GM23248 (cell line): ENCODE data around the gene OLA1. TPM values are rescaled to one million over a fixed set of nuclear protein-coding genes. Genes with fewer than 3 reads are reported as not detected.

Source experiments
- DNase-seq: peaks from one replicate; pipeline ENCODE4 v3.0.0-alpha.2; 2015
- H2AFZ ChIP-seq: fragments of 200-600 bp; sonication (generic); 2 replicates; pipeline ENCODE4 v1.6.1; 2016; ENCODE audit warnings: antibody characterized with exemption
- H3F3A ChIP-seq: fragments of 200-600 bp; sonication (generic); 2 replicates; pipeline ENCODE4 v1.6.1; 2016; ENCODE audit warnings: mild to moderate bottlenecking, antibody characterized with exemption, mixed run types; ENCODE audit not compliant: insufficient read depth
- H3K27ac ChIP-seq: fragments of 200-600 bp; sonication (generic); 2 replicates; pipeline ENCODE4 v1.5.1; 2016; ENCODE audit warnings: mild to moderate bottlenecking
- H3K27me3 ChIP-seq: fragments of 200-600 bp; sonication (generic); replicated peaks from 2 replicates; pipeline ENCODE4 v1.6.1; 2016; ENCODE audit warnings: mild to moderate bottlenecking; ENCODE audit not compliant: insufficient read depth
- H3K36me3 ChIP-seq: fragments of 200-600 bp; sonication (generic); 2 replicates; pipeline ENCODE4 v1.6.1; 2016; ENCODE audit warnings: low read depth, mild to moderate bottlenecking
- H3K4me1 ChIP-seq: fragments of 200-600 bp; sonication (generic); 2 replicates; pipeline ENCODE4 v1.6.1; 2016; ENCODE audit warnings: mild to moderate bottlenecking; ENCODE audit not compliant: insufficient read depth
- H3K4me2 ChIP-seq: fragments of 200-600 bp; sonication (generic); one replicate; pipeline ENCODE4 v1.6.1; 2016; ENCODE audit warnings: mild to moderate bottlenecking; ENCODE audit not compliant: unreplicated experiment
- H3K4me3 ChIP-seq: fragments of 200-600 bp; sonication (generic); 2 replicates; pipeline ENCODE4 v1.5.1; 2016; ENCODE audit warnings: mild to moderate bottlenecking
- H3K79me2 ChIP-seq: fragments of 200-600 bp; sonication (generic); 2 replicates; pipeline ENCODE4 v1.6.1; 2016; ENCODE audit warnings: mild to moderate bottlenecking; ENCODE audit not compliant: insufficient read depth
- H3K9ac ChIP-seq: fragments of 200-600 bp; sonication (generic); 2 replicates; pipeline ENCODE4 v1.6.1; 2016; ENCODE audit warnings: mild to moderate bottlenecking
- H3K9me2 ChIP-seq: fragments of 200-600 bp; sonication (generic); 2 replicates; pipeline ENCODE4 v1.6.1; 2016; ENCODE audit warnings: mixed run types, mild to moderate bottlenecking, moderate library complexity; ENCODE audit not compliant: insufficient read depth
- H3K9me3 ChIP-seq: fragments of 200-600 bp; sonication (generic); one replicate; pipeline ENCODE4 v1.6.1; 2017; ENCODE audit warnings: low read depth
- H4K20me1 ChIP-seq: fragments of 200-600 bp; sonication (generic); 2 replicates; pipeline ENCODE4 v1.6.0; 2016; ENCODE audit not compliant: insufficient read depth
- EZH2 ChIP-seq: fragments of 200-600 bp; sonication (generic); IDR thresholded peaks from 2 replicates; pipeline ENCODE4 v1.6.1; 2018; ENCODE audit warnings: antibody characterized with exemption, mild to moderate bottlenecking; ENCODE audit not compliant: insufficient read depth, poor library complexity, severe bottlenecking
- EZH2phosphoT487 ChIP-seq: fragments of 200-600 bp; sonication (generic); IDR thresholded peaks from 2 replicates; pipeline ENCODE4 v1.6.1; 2018; ENCODE audit warnings: antibody characterized with exemption, moderate library complexity, mild to moderate bottlenecking, low read depth; ENCODE audit not compliant: insufficient read depth
- WGBS, 2 experiments: methylation state at CpG; one replicate each; pipeline ENCODE4 v1.1.6; 2015 to 2017; ENCODE audit warnings: low lambda C conversion rate in 2 of 2, low coverage in 1 of 2; ENCODE audit errors: missing lambda C conversion rate in 2 of 2; 5-methylcytosine and 5-hydroxymethylcytosine counted together
- in situ Hi-C: fragments of 300-500 bp; cut with MboI; formaldehyde crosslinking; loops from 2 replicates; pipeline ENCODE4 v1.15.0; 2020
- polyA plus RNA-seq: library from polyadenylated mRNA; unstranded; fragments of >200 nt; fragmentation: Nextera tagmentation; extraction: Ambion mirVana; gene quantifications from 2 replicates; pipeline ENCODE4 v1.2.1, GENCODE V29; 2016
- total RNA-seq: library from RNA; depleted of rRNA; stranded (reverse); fragments of >200 nt; shearing (Covaris generic); gene quantifications from 2 replicates; pipeline ENCODE4 v1.2.3, GENCODE V29; 2014

OLA1 gene
- total and polyA plus RNA-seq, 2 experiments from 2014 or later = 64.3 to 114 TPM

DNA sequence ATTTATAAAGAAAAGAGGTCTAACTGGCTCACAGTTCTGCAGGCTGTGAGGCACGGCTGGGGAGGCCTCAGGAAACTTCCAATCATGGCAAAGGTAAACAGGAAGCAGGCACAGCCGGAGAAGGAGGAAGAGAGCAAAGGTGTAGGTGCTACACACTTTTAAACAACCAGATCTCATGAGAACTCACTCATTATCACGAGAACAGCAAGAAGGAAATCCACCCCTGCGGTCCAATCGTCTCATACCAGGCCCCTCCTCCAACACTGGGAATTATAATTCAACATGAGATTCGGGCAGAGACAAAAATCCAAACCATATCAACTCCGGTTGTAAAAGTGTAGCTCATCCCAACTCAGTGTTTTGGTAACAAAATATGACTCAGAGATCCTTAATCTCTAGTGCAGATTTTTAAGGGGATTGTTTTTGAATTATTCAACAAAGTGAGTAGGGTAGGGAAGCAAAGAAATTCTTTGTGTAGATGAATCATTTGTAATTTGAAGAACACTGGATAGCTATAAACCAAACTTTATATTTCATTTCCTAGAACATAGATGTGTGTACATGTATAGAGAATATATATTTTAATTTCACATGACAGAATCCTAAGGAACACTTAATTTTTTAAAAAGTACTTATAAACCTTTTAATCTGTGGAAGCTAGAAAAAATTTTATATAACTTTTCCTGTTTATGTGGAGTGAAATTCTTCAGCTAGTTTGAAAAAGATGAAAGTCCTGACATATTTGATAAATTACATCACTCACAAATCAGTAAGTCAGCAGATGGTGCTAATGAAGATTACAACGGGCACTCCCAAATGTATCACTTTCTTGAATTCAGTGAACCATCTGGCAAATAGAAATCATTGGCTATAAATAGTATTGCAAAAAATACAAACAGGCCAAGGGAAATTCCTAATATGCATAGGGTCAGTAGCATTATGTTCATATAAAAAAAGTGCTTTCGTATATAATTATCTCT is 130.1 kb downstream of the OLA1 start:
- Histone ChIP-seq H3K4me2 (peak overlapping the region; percentile 85), H3K4me1 (peaks cover 40% of the 10 kb centered on the region), H3K9me3 (no peaks in the 10 kb centered on the region), H3K27ac (peak overlapping the region; percentile 86), H3K79me2 (no peaks in the 10 kb centered on the region), H3K4me3 (peak overlapping the region; percentile 56), H3K9ac (peak overlapping the region; percentile 56), H3K9me2 (no peaks in the 10 kb centered on the region), H2AFZ (peak overlapping the region; percentile 68), H3F3A (peaks cover 39% of the 10 kb centered on the region), H4K20me1 (no peaks in the 10 kb centered on the region), H3K27me3 (no peaks in the 10 kb centered on the region), H3K36me3 (no peaks in the 10 kb centered on the region)
- DNase-seq = peak; percentile 90
- WGBS, 2 experiments = 14 to 16% methylated on average over 9 of the region's 9 CpGs
- in situ Hi-C loops = no loop called here
- TF ChIP-seq EZH2phosphoT487 (no peak), EZH2 (no peak)

- in situ Hi-C loops = no loop called here
- Histone ChIP-seq H3K9me3 (no peaks in the 10 kb centered on the region), H3K4me3 (no peak overlapping the region), H4K20me1 (no peaks in the 10 kb centered on the region), H3K27ac (no peak overlapping the region), H3K9me2 (no peaks in the 10 kb centered on the region), H3K9ac (no peak overlapping the region), H3K79me2 (no peaks in the 10 kb centered on the region), H2AFZ (no peak overlapping the region), H3K27me3 (no peaks in the 10 kb centered on the region), H3K36me3 (no peaks in the 10 kb centered on the region), H3F3A (0 out of 2 replicates have a peak, but pooled peaks cover 2% of the 10 kb centered on the region), H3K4me2 (no peak overlapping the region), H3K4me1 (no peaks in the 10 kb centered on the region; the same call in 1 of the 2 replicates)
- WGBS, 2 experiments = 96 to 98% methylated on average over 2 of the region's 2 CpGs
- no peak for DNase-seq
- TF ChIP-seq EZH2phosphoT487 = no peak
- TF ChIP-seq EZH2 = no peak
Measured at GRCh38 chr2:174112073-174112472, 136.3 kb downstream of the OLA1 start.

DNA sequence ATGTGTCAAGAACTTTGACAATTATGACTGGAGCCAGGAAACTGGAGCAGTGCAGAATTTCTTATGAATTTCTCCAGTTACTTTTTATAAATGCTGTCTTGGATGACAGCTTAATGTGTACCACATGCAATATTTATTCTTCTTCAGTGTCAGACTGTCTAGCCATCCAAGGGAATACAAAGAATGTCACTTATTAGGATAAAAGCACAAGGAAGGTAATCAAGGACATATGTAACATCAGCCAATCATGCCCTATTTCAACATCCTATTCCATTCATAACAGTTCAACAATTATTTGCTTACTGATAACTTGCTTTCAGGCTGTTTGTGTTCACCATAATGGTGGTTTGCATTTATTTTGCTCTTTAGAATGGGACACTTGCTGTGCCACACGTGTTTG is 139.8 kb downstream of the OLA1 start:
- Histone ChIP-seq H3K9me2 (no peaks in the 10 kb centered on the region), H3K27me3 (no peaks in the 10 kb centered on the region), H3K36me3 (no peaks in the 10 kb centered on the region), H3K9me3 (no peaks in the 10 kb centered on the region), H3K4me1 (no peaks in the 10 kb centered on the region; the same call in 1 of the 2 replicates), H2AFZ (no peak overlapping the region), H3K9ac (no peak overlapping the region), H3K79me2 (no peaks in the 10 kb centered on the region), H4K20me1 (no peaks in the 10 kb centered on the region), H3F3A (no peaks in the 10 kb centered on the region), H3K4me2 (no peak overlapping the region), H3K27ac (no peak overlapping the region), H3K4me3 (no peak overlapping the region)
- TF ChIP-seq EZH2 (no peak), EZH2phosphoT487 (no peak)
- in situ Hi-C loops = no loop called here
- 0 to 6% methylated on average over 1 of the region's 1 CpG for WGBS, 2 experiments
- DNase-seq = no peak

- no peak overlapping the region for H3K9ac ChIP-seq
- no peaks in the 10 kb centered on the region for H4K20me1 ChIP-seq
- no peak overlapping the region for H3K4me3 ChIP-seq
- H3K27ac ChIP-seq = no peak overlapping the region
- DNase-seq = no peak
- H3K79me2 ChIP-seq = no peaks in the 10 kb centered on the region
- no peaks in the 10 kb centered on the region for H3K9me3 ChIP-seq
- no peaks in the 10 kb centered on the region for H3K36me3 ChIP-seq
- in situ Hi-C loops = no loop called here
- no peak for TF ChIP-seq EZH2
- no peak for TF ChIP-seq EZH2phosphoT487
- H3K4me1 ChIP-seq = no peaks in the 10 kb centered on the region; the same call in 1 of the 2 replicates
- H3F3A ChIP-seq = no peaks in the 10 kb centered on the region
- no peak overlapping the region for H2AFZ ChIP-seq
- no peaks in the 10 kb centered on the region for H3K27me3 ChIP-seq
- 0 out of 2 replicates have a peak, but pooled peaks cover 3% of the 10 kb centered on the region for H3K9me2 ChIP-seq
- no peak overlapping the region for H3K4me2 ChIP-seq
Measured at GRCh38 chr2:174106736-174107135, 141.6 kb downstream of the OLA1 start.
